Cardiac septum (tissue), 1 donor: ENCODE results near the gene FBXO39. TPM values are rescaled to one million over a fixed set of nuclear protein-coding genes. Genes with fewer than 3 reads are reported as not detected.
"Not testable (repeated sequence)": the region's sequence is repeated elsewhere in the genome, so short reads cannot be mapped to it uniquely, and the experiment has no call there.

ENCODE experiments used
- DNase-seq: peaks from one replicate; pipeline ENCODE4 v3.0.0-alpha.2; 2020; ENCODE audit warnings: low spot score
- intact Hi-C: fragments of 100-400 bp; cut with DNase I; formaldehyde crosslinking; loops from one replicate; pipeline ENCODE4 v1.14.0; 2022
- total RNA-seq: library from RNA; stranded (reverse); fragmentation: NEBNext Ultra II Directional; extraction: Animal tissue kit (Norgen Biotek cat#: 25700); gene quantifications from one replicate; pipeline ENCODE4 v1.2.1, GENCODE V29; 2021
- donor health status: DM: no; HTN: no; CAD: no.

Gene FBXO39
- total RNA-seq, 1 donor from 2014 or later, result not detected

DNA sequence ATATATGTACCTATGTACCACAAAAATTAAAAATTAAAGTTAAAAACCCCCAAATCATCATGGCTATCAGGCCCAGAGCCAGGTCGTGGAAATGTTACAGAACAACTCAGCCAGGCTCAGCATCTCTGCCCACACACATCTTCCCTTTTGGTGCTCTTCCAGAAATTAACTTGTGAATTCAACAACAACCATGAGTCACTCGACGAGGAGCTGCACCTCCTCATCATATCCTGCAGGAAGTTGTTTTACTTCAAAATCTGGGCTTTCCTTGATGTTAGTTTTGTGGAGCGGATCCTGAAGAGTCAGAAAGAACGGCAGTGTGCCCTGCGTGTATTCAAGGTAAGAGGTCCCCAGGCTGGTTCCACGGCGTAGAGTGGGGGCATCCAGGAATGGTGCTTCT lies 10.6 kb downstream of the FBXO39 start:
- intact Hi-C loops, result no loop called here
- no peak for DNase-seq

DNA sequence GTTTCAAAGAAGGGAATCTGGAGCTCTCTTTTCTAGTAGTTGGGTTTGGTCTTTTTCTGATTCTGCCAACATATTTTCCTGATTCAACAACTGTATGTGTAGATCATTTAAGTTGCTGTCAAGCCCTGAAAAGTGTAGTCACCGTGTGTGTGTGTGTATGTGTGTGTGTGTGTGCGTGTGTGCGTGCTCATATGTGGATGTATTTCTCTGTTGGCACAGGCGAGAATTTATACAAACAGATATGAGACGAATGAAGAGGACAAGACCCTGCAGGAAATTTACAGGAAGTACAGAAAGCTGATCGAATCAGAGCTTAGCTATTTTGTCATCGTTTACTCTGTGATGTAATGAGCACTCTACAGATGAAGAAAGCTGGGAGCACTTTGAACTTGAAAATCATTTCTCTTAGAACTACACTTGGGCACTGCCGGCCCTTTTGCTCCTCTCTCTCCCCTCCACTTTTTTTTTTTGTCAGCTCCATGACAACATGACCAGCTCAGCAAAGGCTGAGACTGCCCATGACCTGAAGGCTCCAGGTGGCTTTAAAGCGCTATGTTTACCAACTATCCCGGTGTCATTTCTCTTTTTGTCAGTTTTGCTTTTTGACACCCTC lies 11.2 kb downstream of the FBXO39 start:
- intact Hi-C loops, result no loop called here

DNA sequence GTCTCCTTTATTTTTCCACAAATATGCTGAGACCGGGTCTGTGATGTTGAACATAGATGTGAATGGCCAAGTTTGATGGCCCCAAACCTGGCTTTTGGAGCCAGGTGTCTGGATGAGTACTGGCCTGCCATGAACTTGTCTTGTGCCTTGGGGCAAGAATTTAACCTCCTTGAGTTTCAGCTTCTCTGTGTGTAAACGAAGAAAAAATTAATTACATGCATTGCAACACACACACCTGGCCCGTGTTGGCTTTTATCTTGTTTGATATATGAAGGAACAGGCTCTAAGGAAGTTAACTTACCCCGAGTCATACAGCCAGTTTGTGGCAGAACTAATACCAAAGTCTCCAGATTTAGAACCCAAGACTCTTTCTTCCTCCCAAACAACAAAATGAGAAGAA lies 13.1 kb downstream of the FBXO39 start:
- intact Hi-C loops, result no loop called here
- DNase-seq, result no peak

More for the DNA sequence above, 11.2 kb downstream of the FBXO39 start:
- DNase-seq, result no peak

DNA sequence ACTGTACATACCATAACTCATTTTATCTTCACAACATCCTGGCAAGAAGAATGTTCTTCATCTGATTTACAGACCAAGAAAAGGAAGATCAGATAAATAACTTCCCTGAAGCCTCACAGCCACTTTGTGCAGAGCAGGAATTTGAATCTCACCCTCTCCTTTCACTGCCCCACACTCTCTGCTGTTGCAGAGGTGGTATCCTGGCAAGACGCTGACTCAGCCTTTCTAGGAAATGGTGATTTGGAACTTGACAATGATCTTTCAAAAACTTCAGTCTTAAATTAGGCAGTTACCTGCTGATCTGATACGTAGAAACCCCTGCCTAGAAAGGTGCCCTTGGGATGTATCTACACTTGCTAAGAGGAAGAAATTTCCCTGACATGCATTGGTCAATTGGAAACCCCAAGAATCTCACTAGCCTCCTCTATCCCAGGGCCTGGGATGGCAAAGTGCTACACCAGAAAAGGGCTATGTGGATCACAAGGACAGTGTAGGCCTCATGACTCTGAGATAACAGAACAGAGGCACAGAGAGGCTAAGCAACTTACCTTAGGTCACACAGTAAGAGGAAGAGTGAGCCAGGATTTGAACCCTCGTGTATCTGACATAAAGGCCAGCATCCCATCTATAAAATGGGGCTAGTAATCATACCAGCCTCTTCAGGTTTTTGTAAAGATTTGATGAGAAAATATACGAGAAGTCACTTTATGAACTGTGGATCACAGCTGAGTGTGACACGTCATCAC lies 17.9 kb downstream of the FBXO39 start:
- no peak for DNase-seq
- intact Hi-C loops, result no loop called here

DNA sequence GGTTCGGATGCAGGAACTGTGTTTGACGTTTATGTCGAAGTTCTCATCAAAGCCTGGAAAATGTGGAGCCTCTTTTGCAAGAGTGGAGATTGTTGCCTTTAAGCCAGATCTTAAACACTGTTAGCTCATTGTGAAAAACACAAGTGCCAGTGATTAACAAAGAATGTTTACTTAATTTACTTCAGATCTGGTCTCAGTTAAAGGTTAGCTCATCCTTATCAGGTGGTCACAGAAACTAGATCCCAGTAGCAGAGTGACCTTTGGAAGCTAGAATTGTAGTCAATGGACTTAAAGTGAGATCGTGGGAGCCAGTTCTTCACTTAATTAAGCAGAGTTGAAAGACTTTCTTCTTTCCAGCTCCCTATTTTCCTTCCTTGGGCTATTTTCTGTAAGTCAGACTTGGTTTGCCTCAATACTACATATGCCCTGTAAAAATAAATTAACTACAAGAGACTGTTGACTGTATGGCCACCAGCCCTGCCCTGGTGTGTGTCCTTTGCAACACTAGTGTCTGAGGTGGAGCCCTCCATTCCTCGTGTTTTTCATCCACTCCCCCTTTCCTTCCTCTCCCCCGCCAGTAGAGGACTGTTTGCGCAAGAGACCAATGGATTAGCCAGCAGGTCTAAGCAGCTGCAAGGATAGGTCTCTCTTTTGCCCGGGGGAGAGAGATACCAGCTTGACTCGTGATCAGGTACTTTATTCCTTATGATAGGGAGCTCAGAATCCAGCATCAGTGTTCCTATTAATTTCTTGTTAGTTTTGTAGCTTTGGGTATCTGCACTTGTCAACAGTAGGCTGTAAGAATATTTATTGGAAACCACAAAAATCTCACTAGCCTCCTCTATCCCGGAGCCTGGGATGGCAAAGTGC lies 20.2 kb downstream of the FBXO39 start:
- intact Hi-C loops, result no loop called here
- no peak for DNase-seq

DNA sequence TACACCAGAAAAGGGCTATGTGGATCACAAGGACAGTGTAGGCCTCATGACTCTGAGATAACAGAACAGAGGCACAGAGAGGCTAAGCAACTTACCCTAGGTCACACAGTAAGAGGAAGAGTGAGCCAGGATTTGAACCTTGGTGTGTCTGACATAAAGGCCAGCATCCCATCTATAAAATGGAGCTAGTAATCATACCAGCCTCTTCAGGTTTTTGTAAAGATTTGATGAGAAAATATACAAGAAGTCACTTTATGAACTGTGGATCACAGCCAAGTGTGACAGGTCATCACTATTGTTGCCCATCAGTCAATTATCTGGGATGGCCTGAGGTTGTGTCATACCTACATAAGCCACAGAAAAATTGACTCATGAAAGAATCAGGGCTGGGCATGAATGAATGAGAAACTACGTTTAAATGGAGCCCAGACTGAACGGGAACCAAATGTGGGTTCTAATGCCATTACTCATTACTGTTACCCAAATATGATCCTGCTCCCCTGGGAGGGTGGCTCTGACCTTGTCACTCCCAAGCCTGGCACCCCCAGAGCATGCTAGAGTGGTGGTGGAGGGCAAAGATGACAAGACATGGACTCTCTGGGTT lies 21.0 kb downstream of the FBXO39 start:
- intact Hi-C loops, result no loop called here

DNA sequence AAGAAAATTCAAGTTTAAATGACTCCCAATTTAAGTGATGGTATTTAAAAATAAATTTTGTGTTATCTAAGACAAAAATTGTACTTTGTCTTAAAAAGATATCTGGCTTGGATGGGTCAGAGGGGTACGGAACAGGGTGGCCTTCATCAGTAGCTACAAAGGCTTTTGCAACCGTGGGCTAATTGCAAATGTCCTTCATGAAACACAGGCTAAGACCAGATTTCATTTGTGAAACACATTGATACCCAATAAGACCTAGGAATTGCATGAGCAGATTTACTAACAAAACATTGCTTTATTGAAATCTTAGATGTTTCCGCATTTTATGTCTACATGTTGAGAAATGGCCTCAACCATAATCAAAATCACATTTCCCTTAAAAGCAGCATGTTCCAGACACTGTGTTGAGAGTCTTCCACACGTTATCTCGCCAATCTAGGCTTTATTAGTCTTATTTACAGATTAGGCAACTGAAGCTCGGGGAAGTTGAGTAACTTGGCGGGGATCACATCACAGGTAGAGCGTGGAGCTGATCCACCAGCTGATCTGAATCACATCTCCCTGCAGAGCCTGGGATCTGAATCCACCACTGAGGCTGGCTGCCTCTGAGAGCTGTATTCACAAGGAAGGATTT lies 21.8 kb downstream of the FBXO39 start:
- intact Hi-C loops, result no loop called here
- no peak for DNase-seq

More for the DNA sequence above, 21.0 kb downstream of the FBXO39 start:
- DNase-seq, result no peak

DNA sequence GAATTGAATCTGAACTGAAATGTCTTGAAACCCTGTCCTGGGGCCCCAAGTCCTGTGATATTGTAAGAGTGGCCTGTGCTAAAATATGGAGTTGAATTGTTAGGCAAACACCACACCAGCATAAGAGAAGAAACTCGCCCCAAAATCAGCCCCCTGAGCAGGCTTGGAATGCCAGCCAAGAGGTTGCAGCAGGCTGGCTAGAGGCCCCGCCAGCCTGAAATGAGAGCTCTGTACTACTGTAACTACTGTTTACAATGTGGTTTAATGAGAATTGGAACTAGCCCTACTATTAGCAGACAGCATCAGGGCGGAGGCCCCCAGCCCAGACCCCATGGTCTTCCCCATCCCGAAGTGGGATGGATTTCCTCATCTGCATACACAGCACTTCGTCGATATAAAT lies 23.7 kb downstream of the FBXO39 start:
- no peak for DNase-seq

DNA sequence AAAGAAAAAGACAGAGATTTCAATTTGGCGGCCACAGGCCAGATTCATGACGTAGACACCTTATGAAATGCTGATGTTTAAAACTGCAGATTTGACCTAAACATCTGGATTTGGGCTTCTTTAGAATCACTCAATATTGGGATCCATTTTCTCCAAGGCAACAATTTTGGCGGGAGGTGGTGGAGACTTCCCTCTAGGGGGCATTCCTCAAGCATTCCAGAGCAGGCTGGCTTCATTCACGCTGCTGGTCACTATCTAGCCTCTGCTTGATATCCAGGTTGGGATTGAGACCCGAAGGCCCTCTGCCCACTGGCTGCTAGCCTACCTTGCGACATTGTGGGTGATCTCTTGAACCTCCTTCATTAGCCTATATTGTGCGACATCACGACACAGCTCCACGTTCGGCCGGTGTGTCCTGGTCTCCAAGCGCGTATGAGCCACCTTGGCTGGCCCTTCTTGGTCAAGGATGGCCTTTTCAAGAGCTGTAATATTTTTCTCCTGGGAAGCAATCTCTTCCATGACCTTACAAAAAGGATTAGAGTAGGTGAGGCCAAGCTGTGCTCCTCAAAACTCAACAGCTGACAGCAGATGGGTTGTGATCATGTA lies 24.5 kb downstream of the FBXO39 start:
- intact Hi-C loops, result no loop called here
- no peak for DNase-seq

More for the DNA sequence above, 23.7 kb downstream of the FBXO39 start:
- intact Hi-C loops, result no loop called here

DNA sequence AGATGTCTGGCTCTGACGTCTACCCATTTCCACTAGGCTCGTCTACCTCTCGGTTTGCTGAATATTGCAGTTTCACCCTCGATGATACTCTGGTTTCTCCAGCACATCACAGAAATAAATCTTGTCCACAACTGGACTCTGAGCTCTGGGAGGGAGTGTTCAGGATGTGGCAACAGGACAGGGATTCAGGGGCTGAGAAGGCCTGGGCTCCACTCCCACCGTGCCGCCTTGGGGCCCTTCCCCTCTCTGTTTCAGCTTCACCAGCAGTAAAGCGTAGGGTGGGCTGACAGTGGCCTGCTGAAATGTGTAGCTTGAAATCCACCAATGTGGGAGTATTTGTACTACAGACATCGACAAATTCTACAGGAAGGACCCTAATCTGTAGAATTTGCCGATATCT lies 35.5 kb downstream of the FBXO39 start:
- intact Hi-C loops, result no loop called here
- no peak for DNase-seq

DNA sequence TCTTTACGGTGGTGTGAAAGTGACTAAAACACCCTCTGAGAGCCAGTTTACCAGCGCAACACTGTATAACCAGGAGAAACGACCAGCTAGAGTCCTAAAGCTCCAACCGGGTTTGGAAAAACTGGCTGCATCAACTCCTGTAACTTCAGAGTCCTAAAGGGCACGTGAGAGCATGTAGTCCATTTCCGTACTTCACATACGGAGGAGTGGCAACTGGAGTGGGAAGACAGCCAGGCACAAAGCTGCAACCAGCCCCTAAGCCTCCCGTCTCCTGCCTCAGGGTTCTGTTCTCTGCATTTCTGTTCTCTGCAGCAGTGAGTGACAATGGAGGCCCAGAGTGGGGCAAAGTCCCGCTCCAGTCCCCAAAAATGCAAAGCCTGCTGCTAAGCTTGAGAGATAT lies 36.3 kb downstream of the FBXO39 start:
- DNase-seq, result no peak
- intact Hi-C loops, result no loop called here

DNA sequence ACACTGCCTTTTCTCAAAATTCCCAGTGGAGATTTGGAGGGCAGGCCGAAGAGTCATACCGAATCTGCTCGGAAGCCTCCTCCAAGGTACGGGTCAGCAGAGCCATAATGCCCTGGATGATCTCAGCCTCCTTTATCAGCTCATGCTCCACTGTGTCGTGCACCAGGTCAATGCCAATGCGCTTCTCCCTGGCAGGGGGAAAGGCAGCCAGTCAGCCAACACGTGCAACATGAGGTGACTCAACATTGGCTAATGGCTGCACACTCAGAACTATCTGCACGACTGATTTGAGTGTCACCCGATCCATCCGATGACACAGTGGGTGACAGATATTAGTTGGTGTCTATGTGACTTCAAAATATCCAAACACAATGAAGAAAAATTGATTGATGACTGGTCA lies 39.8 kb downstream of the FBXO39 start:
- intact Hi-C loops, result no loop called here
- no peak for DNase-seq

DNA sequence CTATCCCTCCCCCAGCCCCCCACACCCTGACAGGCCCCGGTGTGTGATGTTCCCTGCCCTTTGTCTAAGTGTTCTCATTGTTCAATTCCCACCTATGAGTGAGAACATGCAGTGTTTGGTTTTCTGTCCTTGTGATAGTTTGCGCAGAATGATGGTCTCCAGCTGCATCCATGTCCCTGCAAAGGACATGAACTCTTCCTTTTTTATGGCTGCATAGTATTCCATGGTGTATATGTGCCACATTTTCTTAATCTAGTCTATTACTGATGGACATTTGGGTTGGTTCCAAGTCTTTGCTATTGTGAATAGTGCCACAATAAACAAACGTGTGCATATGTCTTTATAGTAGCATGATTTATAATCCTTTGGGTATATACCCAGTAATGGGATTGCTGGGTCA lies 40.4 kb downstream of the FBXO39 start:
- intact Hi-C loops, DNase-seq: not testable (repeated sequence)

DNA sequence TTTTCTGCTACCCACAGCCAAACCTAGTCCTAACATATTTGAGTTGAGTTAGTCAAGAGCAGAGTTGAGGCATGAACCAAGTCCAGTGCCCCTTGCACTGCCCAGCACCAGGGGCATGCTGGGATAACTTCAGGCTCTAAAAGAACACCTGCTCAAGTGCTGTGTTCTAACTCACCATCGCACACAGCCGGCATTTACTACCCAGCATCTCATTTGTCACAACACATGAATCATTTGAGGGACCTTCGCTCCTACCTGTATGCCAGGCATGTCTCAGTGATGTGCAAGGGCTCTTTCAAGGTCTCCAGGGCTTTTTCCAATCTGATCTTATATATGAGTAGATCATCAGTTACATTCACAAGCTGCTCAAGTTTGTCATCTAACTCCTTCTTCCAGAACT lies 42.9 kb downstream of the FBXO39 start:
- no peak for DNase-seq
- intact Hi-C loops, result no loop called here

DNA sequence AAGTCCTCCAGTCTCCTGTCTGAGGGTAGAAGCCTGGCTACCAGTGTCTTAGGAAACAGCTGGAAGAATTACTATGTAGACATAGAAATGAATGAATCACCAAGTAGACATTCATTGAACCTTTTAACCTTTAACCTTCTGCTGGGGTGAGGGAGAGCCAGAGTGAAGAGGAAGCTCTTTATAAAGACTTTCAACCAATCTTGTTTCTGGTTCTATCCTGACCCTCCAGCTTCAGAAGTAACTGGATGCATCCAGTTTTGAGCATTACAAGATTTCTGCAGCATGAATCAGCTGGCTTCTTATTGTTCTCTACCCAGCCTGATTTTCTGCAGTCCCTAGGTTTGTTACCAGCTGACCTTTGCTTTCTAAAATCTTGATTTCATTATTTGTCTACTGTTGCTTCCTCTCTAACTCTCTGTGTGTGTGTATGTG lies 47.0 kb downstream of the FBXO39 start:
- intact Hi-C loops, result no loop called here
- no peak for DNase-seq

DNA sequence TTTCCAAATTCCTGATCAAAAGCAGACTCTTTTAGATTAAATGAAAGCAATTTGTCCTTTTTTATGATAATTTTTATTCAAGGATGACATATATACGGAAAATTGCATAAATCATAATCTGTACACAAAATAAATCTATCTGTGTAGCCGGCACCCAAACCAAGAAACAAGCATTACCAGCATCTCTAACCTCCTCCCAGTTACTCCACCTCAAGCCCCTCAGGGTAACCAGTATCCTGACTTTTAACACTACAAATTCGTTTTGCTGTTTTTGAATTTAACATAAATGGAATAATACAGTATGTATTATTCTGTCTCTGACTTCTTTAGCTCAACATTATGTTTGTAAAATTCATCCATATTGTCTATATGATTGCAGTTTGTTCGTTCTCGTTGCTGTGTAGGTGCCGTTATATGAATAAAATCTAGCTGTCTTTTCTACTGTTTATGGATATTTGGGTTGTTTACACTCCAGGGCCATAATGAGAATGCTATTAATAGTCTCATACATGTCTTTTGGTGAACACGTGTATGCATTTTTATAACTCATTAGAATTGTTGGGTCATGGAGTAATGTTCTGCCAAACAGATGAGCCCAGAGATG lies 54.5 kb downstream of the FBXO39 start:
- intact Hi-C loops, result no loop called here
- DNase-seq, result no peak

DNA sequence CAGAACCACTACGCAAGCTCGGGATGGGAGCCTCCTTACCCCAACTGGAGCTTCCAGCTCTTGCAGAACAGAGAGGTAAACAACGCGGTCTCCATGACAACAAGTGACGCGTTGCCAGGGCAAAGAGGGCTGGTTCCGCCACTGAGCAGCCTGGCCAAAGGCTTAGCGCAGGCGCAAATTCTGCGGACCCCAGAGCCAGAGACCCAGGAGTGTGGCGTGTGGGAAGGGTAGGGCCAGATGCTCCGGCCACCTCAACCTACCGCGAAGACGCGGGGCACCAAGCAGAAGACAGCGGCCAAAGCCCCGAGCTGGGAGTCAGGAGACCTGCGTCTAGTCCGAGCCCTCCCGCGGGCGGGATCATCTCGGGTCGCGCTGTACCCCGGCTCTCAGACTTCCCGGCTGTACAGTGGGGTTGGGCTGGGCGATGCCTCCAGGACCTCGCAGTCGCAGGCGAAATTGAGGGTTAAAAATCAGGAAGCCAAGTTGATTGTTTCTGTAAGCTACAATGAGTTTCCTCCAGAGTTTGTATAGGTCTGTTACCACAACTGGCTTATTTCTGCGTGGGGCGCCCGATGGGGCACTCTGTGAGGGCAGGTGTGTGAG lies 55.7 kb downstream of the FBXO39 start, which contains the start of gene TEKT1:
TSS of gene TEKT1 (minus strand) at position 69 of the 603 bp plus-strand sequence. CDS start 1,353 bp downstream, outside the sequence.
- peak; percentile 78 for DNase-seq
- intact Hi-C loops, result no loop called here
